Right lobe of liver (tissue), 4 donors: ENCODE data around the gene TMEM39B.
"Not testable (repeated sequence)": the region's sequence is repeated elsewhere in the genome, so short reads cannot be mapped to it uniquely, and the experiment has no call there.

Experiments
- POLR2A ChIP-seq: fragments of 450-650 bp; IDR thresholded peaks from one replicate; pipeline ENCODE4 v1.6.1; 2017; ENCODE audit warnings: antibody characterized with exemption, mild to moderate bottlenecking
- TF ChIP-seq, protein P1 (sequence below), 4 donors: fragments of 200-600 bp in 3 of 4; fragments of 450-650 bp in 1 of 4; IDR thresholded peaks; one replicate each; pipeline versions ENCODE4 v1.5.1 to v1.8.0; 2016 to 2022; ENCODE audit warnings: antibody characterized with exemption in 4 of 4, mild to moderate bottlenecking in 2 of 4
- donor health status: DM: no; HTN: no; CAD: no.
- donor health status: DM: no; HTN: no; CAD: no.
- donor health status: DM: no; HTN: yes; CAD: no.

GRCh38 chr1:32086381-32086780, 13.6 kb downstream of the TMEM39B start:
- TF ChIP-seq, protein P1, sequence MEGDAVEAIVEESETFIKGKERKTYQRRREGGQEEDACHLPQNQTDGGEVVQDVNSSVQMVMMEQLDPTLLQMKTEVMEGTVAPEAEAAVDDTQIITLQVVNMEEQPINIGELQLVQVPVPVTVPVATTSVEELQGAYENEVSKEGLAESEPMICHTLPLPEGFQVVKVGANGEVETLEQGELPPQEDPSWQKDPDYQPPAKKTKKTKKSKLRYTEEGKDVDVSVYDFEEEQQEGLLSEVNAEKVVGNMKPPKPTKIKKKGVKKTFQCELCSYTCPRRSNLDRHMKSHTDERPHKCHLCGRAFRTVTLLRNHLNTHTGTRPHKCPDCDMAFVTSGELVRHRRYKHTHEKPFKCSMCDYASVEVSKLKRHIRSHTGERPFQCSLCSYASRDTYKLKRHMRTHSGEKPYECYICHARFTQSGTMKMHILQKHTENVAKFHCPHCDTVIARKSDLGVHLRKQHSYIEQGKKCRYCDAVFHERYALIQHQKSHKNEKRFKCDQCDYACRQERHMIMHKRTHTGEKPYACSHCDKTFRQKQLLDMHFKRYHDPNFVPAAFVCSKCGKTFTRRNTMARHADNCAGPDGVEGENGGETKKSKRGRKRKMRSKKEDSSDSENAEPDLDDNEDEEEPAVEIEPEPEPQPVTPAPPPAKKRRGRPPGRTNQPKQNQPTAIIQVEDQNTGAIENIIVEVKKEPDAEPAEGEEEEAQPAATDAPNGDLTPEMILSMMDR (IDR thresholded peaks at IDR 0.05) = not testable (repeated sequence)
- TF ChIP-seq POLR2A = not testable (repeated sequence)
